Fibroblast of lung (primary cell): ENCODE data around the gene PIK3CD.

Experiments
- EZH2 ChIP-seq: IDR thresholded peaks from 2 replicates; pipeline ENCODE4 v1.5.1; 2012; ENCODE audit warnings: low read length, control low read depth, mild to moderate bottlenecking; ENCODE audit errors: missing control alignments
- TF ChIP-seq, protein P1 (sequence below), 2 donors: IDR thresholded peaks in 1 of 2; conservative IDR thresholded peaks in 1 of 2; 1 replicate in 1 of 2; 2 replicates in 1 of 2; pipeline ENCODE4 v1.5.1; 2011 to 2012; ENCODE audit warnings: low read length in 2 of 2, control low read depth in 1 of 2, inconsistent platforms in 1 of 2, low read depth in 1 of 2, mild to moderate bottlenecking in 1 of 2

DNA sequence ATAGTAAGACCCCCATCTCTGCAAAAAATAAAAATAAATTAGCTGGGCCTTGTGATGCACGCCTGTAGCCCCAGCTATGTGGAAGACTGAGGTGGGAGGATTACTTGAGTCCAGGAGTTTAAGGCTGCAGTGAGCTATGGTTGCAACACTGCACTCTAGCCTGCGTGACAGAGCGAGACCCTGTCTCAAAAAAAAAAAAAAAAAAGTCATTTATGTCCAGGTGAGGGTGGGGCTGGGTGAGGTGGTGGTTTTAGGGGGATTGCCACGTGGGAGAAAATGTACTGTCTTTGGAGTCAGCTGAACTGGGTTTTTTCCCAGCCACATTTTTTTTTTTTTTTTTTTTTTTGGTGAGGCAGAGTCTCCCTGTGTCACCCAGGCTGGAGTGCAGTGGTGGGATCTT, 6.7 kb downstream of the PIK3CD start:
- TF ChIP-seq, protein P1, sequence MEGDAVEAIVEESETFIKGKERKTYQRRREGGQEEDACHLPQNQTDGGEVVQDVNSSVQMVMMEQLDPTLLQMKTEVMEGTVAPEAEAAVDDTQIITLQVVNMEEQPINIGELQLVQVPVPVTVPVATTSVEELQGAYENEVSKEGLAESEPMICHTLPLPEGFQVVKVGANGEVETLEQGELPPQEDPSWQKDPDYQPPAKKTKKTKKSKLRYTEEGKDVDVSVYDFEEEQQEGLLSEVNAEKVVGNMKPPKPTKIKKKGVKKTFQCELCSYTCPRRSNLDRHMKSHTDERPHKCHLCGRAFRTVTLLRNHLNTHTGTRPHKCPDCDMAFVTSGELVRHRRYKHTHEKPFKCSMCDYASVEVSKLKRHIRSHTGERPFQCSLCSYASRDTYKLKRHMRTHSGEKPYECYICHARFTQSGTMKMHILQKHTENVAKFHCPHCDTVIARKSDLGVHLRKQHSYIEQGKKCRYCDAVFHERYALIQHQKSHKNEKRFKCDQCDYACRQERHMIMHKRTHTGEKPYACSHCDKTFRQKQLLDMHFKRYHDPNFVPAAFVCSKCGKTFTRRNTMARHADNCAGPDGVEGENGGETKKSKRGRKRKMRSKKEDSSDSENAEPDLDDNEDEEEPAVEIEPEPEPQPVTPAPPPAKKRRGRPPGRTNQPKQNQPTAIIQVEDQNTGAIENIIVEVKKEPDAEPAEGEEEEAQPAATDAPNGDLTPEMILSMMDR (conservative IDR thresholded peaks at IDR 0.05 in 1 of 2, IDR thresholded peaks at IDR 0.05 in 1 of 2; ENCODE audit: low read depth in 1 of 2, low read length in 2 of 2), result no peak
- TF ChIP-seq EZH2, result no peak
